ENCODE measurements around the gene TRIM44. TPM values are rescaled to one million over a fixed set of nuclear protein-coding genes. Genes with fewer than 3 reads are reported as not detected.

The TRIM44 gene
- total RNA-seq, 3 donors from 2014 or later, result 43.0 to 83.6 (median 43.9) TPM

DNA sequence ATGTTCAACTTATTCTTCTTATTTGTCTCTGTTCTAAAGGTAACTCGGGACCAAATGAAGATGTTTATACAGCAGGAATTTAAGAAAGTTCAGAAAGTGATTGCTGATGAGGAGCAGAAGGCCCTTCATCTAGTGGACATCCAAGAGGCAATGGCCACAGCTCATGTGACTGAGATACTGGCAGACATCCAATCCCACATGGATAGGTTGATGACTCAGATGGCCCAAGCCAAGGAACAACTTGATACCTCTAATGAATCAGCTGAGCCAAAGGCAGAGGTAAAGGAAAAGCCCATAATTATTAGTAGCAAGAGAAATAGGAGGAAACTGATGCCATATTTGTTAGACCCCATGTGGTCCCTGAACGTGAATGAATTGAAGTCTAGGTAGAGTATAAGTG lies 63.3 kb downstream of the TRIM44 start:
- ATAC-seq (no peak), DNase-seq (no peak)
- Histone ChIP-seq H3K4me1 (ENCODE audit: low read depth) (no peaks in the 10 kb centered on the region), H3K4me3 (no peak overlapping the region), H3K9me3 (peaks cover 8% of the 10 kb centered on the region), H3K36me3 (ENCODE audit: low read depth) (no peaks in the 10 kb centered on the region)
- intact Hi-C loops (cut with DNase I, micrococcal nuclease), result no loop called here
- TF ChIP-seq, protein P1, sequence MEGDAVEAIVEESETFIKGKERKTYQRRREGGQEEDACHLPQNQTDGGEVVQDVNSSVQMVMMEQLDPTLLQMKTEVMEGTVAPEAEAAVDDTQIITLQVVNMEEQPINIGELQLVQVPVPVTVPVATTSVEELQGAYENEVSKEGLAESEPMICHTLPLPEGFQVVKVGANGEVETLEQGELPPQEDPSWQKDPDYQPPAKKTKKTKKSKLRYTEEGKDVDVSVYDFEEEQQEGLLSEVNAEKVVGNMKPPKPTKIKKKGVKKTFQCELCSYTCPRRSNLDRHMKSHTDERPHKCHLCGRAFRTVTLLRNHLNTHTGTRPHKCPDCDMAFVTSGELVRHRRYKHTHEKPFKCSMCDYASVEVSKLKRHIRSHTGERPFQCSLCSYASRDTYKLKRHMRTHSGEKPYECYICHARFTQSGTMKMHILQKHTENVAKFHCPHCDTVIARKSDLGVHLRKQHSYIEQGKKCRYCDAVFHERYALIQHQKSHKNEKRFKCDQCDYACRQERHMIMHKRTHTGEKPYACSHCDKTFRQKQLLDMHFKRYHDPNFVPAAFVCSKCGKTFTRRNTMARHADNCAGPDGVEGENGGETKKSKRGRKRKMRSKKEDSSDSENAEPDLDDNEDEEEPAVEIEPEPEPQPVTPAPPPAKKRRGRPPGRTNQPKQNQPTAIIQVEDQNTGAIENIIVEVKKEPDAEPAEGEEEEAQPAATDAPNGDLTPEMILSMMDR (IDR thresholded peaks at IDR 0.05), result no peak

DNA sequence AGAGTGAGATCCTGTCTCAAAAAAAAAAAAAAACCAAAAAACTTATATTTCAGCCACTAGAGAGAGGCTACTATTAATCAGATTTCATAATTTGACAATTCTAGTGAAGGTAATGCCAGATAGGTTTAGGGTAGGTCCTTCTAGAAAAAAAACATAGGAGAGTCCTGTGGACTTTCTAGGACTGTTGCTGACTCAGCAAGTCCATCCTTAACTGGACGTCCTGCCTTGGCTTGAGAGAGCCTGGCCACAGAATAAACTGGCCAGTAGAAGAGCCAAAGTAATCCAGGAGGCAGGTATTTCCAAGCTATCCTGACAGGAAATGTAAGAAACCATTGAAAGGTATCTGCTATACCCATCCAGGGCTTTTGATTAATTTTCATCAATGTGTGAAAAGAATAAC lies 64.6 kb downstream of the TRIM44 start:
- no peak for DNase-seq
- Histone ChIP-seq H3K36me3 (ENCODE audit: low read depth) (no peaks in the 10 kb centered on the region), H3K9me3 (peaks cover 8% of the 10 kb centered on the region), H3K4me3 (no peak overlapping the region), H3K4me1 (ENCODE audit: low read depth) (no peaks in the 10 kb centered on the region)
- TF ChIP-seq, protein P1 (IDR thresholded peaks at IDR 0.05), result no peak
- ATAC-seq, result no peak
- intact Hi-C loops (cut with DNase I, micrococcal nuclease), result no loop called here

DNA sequence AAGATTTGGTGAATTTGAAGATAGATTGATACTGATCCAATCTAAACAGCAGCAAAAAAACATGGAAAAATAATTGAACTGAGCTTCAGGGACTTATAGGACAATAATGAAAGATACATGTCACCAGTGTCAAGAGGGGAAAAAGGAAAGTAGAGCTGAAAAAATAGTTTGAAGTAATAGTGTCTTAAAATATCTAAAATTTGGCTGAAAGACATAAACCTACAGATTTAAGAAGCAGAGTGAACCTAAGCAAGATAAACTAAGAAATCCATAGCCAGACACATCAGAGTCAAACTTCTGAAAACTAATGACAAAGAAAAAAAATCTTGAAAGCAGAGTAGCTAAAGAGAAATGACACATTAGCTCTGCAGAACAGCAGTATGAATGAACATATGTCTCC lies 67.7 kb downstream of the TRIM44 start:
- TF ChIP-seq, protein P1 (IDR thresholded peaks at IDR 0.05), result no peak
- Histone ChIP-seq H3K36me3 (ENCODE audit: low read depth) (no peaks in the 10 kb centered on the region), H3K4me3 (no peak overlapping the region), H3K4me1 (ENCODE audit: low read depth) (no peaks in the 10 kb centered on the region), H3K9me3 (peaks cover 8% of the 10 kb centered on the region)
- DNase-seq, result no peak
- no peak for ATAC-seq
- intact Hi-C loops (cut with DNase I, micrococcal nuclease), result no loop called here

DNA sequence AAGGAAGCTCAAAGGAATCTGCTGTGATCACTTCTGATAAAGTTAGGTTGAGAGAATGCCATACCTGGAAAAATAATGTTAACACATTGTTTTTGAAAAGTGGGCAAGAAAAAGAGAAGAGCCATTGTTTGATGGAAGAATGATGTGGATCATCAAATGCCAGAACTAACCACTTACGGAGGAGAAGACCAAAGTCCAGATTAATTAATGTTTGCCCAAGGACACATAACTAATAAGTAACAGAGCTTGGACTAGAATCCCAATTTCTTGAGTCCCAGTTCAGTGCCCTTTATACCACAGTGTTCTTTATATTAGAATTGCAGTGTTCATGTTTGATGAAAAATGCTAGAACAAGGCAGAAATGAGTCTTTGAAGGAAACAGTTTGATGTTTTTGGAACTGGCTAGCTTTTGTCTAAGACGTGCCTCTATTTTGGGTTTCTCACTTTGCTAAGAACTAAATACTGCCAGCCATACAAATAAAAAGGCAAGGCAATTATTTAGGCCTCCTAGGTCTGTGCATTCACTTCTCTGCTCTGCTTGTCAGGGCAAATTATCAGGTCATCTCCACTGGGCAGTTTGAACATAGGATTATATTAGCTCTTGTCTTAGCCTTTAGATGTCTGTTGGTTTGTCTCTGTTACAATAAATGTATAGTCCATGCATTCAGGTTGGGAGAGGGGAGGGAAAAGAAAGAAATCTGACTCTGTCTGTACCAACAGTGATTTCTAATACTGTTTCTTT lies 72.3 kb downstream of the TRIM44 start:
- Histone ChIP-seq H3K4me1 (ENCODE audit: low read depth) (no peaks in the 10 kb centered on the region), H3K9me3 (peaks cover 7% of the 10 kb centered on the region), H3K36me3 (ENCODE audit: low read depth) (no peaks in the 10 kb centered on the region), H3K4me3 (no peak overlapping the region)
- TF ChIP-seq, protein P1 (IDR thresholded peaks at IDR 0.05), result no peak
- DNase-seq (no peak), ATAC-seq (no peak)
- intact Hi-C loops (cut with DNase I, micrococcal nuclease), result no loop called here

DNA sequence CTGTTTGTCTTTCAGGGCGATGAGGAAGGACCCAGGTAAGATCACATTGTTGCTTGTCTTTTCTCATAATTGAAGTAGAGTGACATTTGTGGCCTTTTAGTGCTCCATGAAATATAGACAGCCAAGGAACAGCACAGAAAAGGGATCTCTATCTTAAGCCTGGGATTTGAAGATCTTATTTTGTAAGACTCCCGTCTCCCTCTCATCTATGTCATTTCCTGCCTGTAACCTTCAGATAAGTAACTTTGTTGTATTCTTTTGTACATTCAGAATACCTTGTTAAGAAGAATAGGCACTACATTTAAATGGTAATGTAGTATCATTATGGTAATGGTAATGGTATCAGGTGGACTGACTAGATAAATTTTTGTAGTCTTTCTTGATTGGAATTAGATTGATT lies 72.8 kb downstream of the TRIM44 start:
- intact Hi-C loops (cut with DNase I, micrococcal nuclease), result no loop called here
- DNase-seq, result no peak
- ATAC-seq, result no peak
- TF ChIP-seq, protein P1 (IDR thresholded peaks at IDR 0.05), result no peak
- H3K4me3 ChIP-seq, result no peak overlapping the region
- H3K4me1 ChIP-seq (ENCODE audit: low read depth), result no peaks in the 10 kb centered on the region
- peaks cover 1% of the 10 kb centered on the region for H3K9me3 ChIP-seq
- no peaks in the 10 kb centered on the region for H3K36me3 ChIP-seq (ENCODE audit: low read depth)
